ENCODE results near the gene PKNOX2.

- TF ChIP-seq ATF3 (IDR thresholded peaks at IDR 0.05), result no peak
- no peak for TF ChIP-seq CTCF (IDR thresholded peaks at IDR 0.05; ENCODE audit: low read depth, low read length, missing input control)
- TF ChIP-seq GABPA (IDR thresholded peaks at IDR 0.05 in 1 of 2, conservative IDR thresholded peaks at IDR 0.05 in 1 of 2), result no peak
- TF ChIP-seq FOXA1 (IDR thresholded peaks at IDR 0.05), result no peak
- no peak for TF ChIP-seq RAD21 (IDR thresholded peaks at IDR 0.05)
- TF ChIP-seq YY1 (IDR thresholded peaks at IDR 0.05), result no peak
- TF ChIP-seq REST (IDR thresholded peaks at IDR 0.05), result no peak
- TF ChIP-seq SP1 (IDR thresholded peaks at IDR 0.05), result no peak
- no peak for TF ChIP-seq MAX (IDR thresholded peaks at IDR 0.05)
- no peak for TF ChIP-seq EGR1 (IDR thresholded peaks at IDR 0.05; ENCODE audit: low read depth in 2 of 2)
- TF ChIP-seq TAF1 (conservative IDR thresholded peaks at IDR 0.05), result no peak
- TF ChIP-seq ZBTB33 (IDR thresholded peaks at IDR 0.05), result no peak
Observed at GRCh38 chr11:125429807-125430678, 265.5 kb downstream of the PKNOX2 start.
